ENCODE data around the gene PCCA.

PCCA gene

DNA sequence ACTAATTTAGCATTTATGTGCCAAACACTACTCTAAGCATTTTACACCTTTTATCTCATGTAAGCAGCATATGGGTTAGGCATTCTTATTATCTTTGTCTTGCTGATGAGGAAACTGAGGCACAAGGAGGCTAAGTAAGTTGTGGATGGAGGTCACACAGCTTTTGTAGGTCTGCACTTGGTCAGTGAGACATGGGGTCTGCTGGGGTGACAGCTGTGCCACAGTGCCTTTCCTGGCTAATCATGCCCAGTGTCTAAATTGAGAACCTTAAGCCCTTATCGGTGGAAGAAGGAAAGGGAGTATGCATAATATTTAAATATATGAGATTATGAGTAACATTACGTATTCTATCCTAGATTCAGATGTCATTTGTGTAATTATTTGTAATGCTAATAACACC is 273.5 kb downstream of the PCCA start:
- no peaks in the 10 kb centered on the region for H3K27me3 ChIP-seq (ENCODE audit: low read length)
- no peaks in the 10 kb centered on the region for H4K20me1 ChIP-seq (ENCODE audit: low read depth, low read length)
- no peak overlapping the region for H3K27ac ChIP-seq (ENCODE audit: low read depth, low read length)
- no peaks in the 10 kb centered on the region for H3K36me3 ChIP-seq (ENCODE audit: low read length)
- no peaks in the 10 kb centered on the region for H3F3A ChIP-seq (ENCODE audit: insufficient read depth)
- no peak overlapping the region for H3K4me2 ChIP-seq (ENCODE audit: low read depth, low read length, poor library complexity, severe bottlenecking)
- no peak overlapping the region for H3K4me3 ChIP-seq (ENCODE audit: insufficient read depth, low read length, poor library complexity, severe bottlenecking)
- H3K79me2 ChIP-seq (ENCODE audit: insufficient read depth, low read length): no peaks in the 10 kb centered on the region
- H2AFZ ChIP-seq (ENCODE audit: low read depth, low read length, severe bottlenecking): no peak overlapping the region
- H3K9ac ChIP-seq (ENCODE audit: low read length): no peak overlapping the region
- TF ChIP-seq, protein P1, sequence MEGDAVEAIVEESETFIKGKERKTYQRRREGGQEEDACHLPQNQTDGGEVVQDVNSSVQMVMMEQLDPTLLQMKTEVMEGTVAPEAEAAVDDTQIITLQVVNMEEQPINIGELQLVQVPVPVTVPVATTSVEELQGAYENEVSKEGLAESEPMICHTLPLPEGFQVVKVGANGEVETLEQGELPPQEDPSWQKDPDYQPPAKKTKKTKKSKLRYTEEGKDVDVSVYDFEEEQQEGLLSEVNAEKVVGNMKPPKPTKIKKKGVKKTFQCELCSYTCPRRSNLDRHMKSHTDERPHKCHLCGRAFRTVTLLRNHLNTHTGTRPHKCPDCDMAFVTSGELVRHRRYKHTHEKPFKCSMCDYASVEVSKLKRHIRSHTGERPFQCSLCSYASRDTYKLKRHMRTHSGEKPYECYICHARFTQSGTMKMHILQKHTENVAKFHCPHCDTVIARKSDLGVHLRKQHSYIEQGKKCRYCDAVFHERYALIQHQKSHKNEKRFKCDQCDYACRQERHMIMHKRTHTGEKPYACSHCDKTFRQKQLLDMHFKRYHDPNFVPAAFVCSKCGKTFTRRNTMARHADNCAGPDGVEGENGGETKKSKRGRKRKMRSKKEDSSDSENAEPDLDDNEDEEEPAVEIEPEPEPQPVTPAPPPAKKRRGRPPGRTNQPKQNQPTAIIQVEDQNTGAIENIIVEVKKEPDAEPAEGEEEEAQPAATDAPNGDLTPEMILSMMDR (IDR thresholded peaks at IDR 0.05; ENCODE audit: insufficient read depth, low read length, poor library complexity, severe bottlenecking): no peak
- TF ChIP-seq EZH2phosphoT487 (conservative IDR thresholded peaks at IDR 0.05; ENCODE audit: low read length): no peak
- H3K9me3 ChIP-seq (ENCODE audit: insufficient read depth, low read length): no peaks in the 10 kb centered on the region
- H3K9me2 ChIP-seq (replicated peaks; ENCODE audit: insufficient read depth, low read length): no peaks in the 10 kb centered on the region

DNA sequence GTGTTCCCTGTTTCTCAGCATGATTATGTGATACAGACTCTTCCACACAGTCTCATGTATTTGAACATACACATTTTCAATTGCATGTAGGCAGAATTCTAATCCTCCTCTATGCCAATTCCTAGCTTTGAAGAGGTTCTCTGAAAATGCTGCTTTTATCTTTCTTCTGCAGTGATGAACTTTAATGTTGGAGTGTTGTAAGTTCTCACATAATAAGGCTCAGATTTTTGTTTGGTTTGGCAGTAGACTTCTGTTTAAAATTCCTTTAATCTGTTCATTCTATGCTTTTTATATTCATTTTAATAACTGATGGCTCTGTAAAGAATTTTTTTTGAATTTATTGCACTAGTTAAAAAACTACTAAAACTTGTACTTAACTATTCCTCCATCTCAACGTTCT is 273.9 kb downstream of the PCCA start:
- Histone ChIP-seq H3K27ac (ENCODE audit: low read depth, low read length) (no peak overlapping the region), H3K27me3 (ENCODE audit: low read length) (no peaks in the 10 kb centered on the region), H4K20me1 (ENCODE audit: low read depth, low read length) (no peaks in the 10 kb centered on the region), H3K4me3 (ENCODE audit: insufficient read depth, low read length, poor library complexity, severe bottlenecking) (no peak overlapping the region), H3K4me2 (ENCODE audit: low read depth, low read length, poor library complexity, severe bottlenecking) (no peak overlapping the region), H3K36me3 (ENCODE audit: low read length) (no peaks in the 10 kb centered on the region), H3K9me2 (replicated peaks; ENCODE audit: insufficient read depth, low read length) (no peaks in the 10 kb centered on the region), H3F3A (ENCODE audit: insufficient read depth) (no peaks in the 10 kb centered on the region), H3K79me2 (ENCODE audit: insufficient read depth, low read length) (no peaks in the 10 kb centered on the region), H3K9me3 (ENCODE audit: insufficient read depth, low read length) (no peaks in the 10 kb centered on the region), H2AFZ (ENCODE audit: low read depth, low read length, severe bottlenecking) (no peak overlapping the region), H3K9ac (ENCODE audit: low read length) (no peak overlapping the region)
- TF ChIP-seq EZH2phosphoT487 (conservative IDR thresholded peaks at IDR 0.05; ENCODE audit: low read length): no peak
- TF ChIP-seq, protein P1 (IDR thresholded peaks at IDR 0.05; ENCODE audit: insufficient read depth, low read length, poor library complexity, severe bottlenecking): no peak

DNA sequence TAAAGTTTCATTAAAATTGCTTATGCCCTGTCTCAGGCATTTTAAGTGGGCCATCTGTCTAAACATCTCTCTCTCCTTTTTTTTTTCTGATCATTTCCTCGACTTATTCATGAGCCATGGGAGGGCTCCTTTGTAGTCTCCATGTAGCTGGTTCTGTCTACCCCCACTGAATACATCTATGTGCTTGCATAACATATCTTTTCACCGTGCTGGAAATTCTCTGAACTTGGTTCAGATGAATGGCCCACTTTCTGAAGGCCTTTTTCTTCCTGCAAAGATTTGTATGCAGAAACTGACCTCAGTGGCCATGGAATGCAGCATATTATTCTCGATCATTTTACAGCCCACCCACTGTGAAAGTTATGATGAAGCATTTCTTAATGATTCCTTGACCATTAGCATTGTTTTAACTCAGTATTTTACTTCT is 274.4 kb downstream of the PCCA start:
- H3K27ac ChIP-seq (ENCODE audit: low read depth, low read length): no peak overlapping the region
- no peaks in the 10 kb centered on the region for H4K20me1 ChIP-seq (ENCODE audit: low read depth, low read length)
- H3K9me3 ChIP-seq (ENCODE audit: insufficient read depth, low read length): no peaks in the 10 kb centered on the region
- no peaks in the 10 kb centered on the region for H3K27me3 ChIP-seq (ENCODE audit: low read length)
- H3F3A ChIP-seq (ENCODE audit: insufficient read depth): no peaks in the 10 kb centered on the region
- H3K4me2 ChIP-seq (ENCODE audit: low read depth, low read length, poor library complexity, severe bottlenecking): no peak overlapping the region
- no peak overlapping the region for H3K4me3 ChIP-seq (ENCODE audit: insufficient read depth, low read length, poor library complexity, severe bottlenecking)
- no peaks in the 10 kb centered on the region for H3K9me2 ChIP-seq (replicated peaks; ENCODE audit: insufficient read depth, low read length)
- no peak overlapping the region for H2AFZ ChIP-seq (ENCODE audit: low read depth, low read length, severe bottlenecking)
- no peaks in the 10 kb centered on the region for H3K36me3 ChIP-seq (ENCODE audit: low read length)
- no peak for TF ChIP-seq EZH2phosphoT487 (conservative IDR thresholded peaks at IDR 0.05; ENCODE audit: low read length)
- TF ChIP-seq, protein P1 (IDR thresholded peaks at IDR 0.05; ENCODE audit: insufficient read depth, low read length, poor library complexity, severe bottlenecking): no peak
- no peaks in the 10 kb centered on the region for H3K79me2 ChIP-seq (ENCODE audit: insufficient read depth, low read length)
- no peak overlapping the region for H3K9ac ChIP-seq (ENCODE audit: low read length)
